ENCODE results near the gene PHB1. TPM values are rescaled to one million over a fixed set of nuclear protein-coding genes. Genes with fewer than 3 reads are reported as not detected.
A peak's percentile ranks its signal among the peaks of the same experiment; 100 is the strongest.
"Not testable (repeated sequence)": the region's sequence is repeated elsewhere in the genome, so short reads cannot be mapped to it uniquely, and the experiment has no call there.

Gene PHB1
- total RNA-seq, 2 donors from 2014 or later: 45.8 to 49.9 TPM

DNA sequence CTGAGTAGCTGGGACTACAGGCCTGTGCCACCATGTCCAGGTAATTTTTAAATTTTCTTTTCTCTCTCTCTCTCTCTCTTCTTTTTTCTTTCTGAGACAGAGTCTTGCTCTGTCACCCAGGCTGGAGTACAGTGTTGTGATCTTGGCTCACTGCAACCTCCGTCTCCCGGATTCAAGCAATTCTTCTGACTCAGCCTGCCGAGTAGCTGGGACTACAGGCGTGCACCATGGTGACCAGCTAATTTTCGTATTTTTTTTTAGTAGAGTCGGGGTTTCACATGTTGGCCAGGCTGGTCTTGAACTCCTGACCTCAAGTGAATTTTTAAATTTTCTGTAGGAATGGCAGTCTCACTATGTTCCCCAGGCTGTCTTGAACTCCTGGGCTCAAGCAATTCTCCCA lies 41.6 kb downstream of the PHB1 start:
- H3K27ac Mint-ChIP-seq: no peak overlapping the region
- no peaks in the 10 kb centered on the region for H3K27me3 Mint-ChIP-seq
- no peak overlapping the region for H3K4me3 Mint-ChIP-seq
- H3K9me3 ChIP-seq (ENCODE audit: control insufficient read depth, low read length, poor library complexity, severe bottlenecking): no peaks in the 10 kb centered on the region
- DNase-seq (no peak), ATAC-seq (no peak)
- peaks cover 12% of the 10 kb centered on the region for H3K4me1 Mint-ChIP-seq
- no peaks in the 10 kb centered on the region for H3K36me3 Mint-ChIP-seq (ENCODE audit: low read depth)

DNA sequence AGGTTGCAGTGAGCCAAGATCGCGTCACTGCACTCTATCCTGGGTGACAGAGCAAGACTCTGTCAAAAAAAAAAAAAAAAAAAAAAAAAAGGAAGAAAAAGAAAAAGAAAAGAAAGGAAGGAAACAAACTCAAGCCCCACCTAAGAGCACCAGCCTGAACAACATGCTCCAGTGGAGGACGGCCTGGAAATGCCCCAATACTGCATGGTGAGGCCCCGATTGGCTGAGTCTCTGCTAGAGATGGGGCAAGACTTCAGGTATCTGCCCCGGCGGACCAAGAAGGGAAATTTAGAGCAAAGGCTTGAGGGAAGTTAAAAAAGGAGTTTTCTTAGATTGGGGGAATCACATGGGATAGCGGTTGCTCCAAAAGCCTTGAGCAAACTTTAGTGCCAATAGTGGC lies 42.3 kb downstream of the PHB1 start:
- Mint-ChIP-seq H3K27ac (no peak overlapping the region), H3K4me3 (no peak overlapping the region), H3K36me3 (ENCODE audit: low read depth) (no peaks in the 10 kb centered on the region), H3K4me1 (peaks cover 13% of the 10 kb centered on the region), H3K27me3 (no peaks in the 10 kb centered on the region)
- ATAC-seq (no peak), DNase-seq (no peak)
- H3K9me3 ChIP-seq (ENCODE audit: control insufficient read depth, low read length, poor library complexity, severe bottlenecking): no peaks in the 10 kb centered on the region

DNA sequence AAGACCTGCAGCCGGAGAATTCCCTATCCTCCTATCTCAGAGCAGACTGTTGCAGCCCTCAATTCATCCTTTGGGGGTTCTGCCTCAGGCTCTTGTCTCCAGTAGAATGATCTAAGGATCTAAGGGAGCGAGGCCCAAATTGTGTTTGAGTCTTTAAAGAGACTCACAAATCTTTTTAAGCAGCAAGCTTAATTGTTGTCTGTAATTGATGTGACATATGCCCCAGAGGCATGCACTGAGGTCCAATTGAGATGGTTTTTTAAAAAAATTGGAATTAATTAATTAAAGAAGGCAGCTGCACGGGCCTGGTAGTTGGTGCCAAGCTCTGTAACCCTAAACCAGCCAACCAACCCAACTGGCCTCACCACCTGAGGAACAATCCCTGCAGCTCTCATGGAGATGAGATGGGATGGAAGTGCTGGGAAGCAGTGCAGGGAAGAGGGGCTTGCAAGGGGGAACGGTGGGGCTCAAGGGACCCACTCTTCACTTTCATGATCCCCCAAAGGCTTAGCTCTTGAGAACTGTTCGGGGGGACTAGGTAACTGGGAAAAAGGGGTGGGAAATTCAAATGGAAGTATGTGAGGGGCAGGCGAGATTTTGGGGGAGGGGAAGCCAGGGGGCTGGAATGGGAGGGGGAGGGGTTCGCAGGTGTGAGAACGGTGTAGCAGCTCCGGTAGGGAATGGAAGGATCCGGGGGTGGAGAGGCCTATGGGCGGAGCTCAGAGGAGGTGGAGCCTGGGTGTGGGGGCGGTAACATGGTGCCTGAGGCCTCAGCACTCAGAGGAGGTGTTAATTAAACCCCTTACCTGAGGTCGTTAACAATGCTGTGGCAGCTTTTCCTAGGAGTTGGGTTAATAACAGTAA lies 43.5 kb downstream of the PHB1 start:
- ATAC-seq (no peak), DNase-seq (no peak)
- no peak overlapping the region for H3K27ac Mint-ChIP-seq
- H3K27me3 Mint-ChIP-seq: no peaks in the 10 kb centered on the region
- H3K4me3 Mint-ChIP-seq: no peak overlapping the region
- peaks cover 9% of the 10 kb centered on the region for H3K4me1 Mint-ChIP-seq
- H3K9me3 ChIP-seq (ENCODE audit: control insufficient read depth, low read length, poor library complexity, severe bottlenecking): no peaks in the 10 kb centered on the region
- H3K36me3 Mint-ChIP-seq (ENCODE audit: low read depth): no peaks in the 10 kb centered on the region

DNA sequence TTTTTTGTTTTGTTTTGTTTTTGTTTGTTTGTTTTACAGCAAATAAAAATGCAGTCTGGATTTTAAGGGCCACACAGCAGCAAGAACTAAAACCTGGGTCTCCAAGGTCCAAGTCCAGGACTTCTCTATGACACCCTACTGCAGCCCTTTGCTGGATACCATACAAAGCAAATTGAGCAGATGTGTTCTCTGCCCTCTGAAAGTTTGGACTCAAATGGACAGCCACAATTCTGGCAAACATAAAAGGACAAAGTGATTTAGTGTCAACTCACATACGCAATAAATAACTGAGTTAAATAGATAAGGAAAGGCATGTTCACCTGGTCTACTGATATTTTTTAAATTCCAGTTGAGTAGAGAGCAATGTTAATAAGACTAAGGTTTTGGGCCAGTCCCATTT lies 44.9 kb downstream of the PHB1 start:
- peaks cover 15% of the 10 kb centered on the region for H3K4me1 Mint-ChIP-seq
- H3K27ac Mint-ChIP-seq: no peak overlapping the region
- H3K36me3 Mint-ChIP-seq (ENCODE audit: low read depth): no peaks in the 10 kb centered on the region
- no peaks in the 10 kb centered on the region for H3K9me3 ChIP-seq (ENCODE audit: control insufficient read depth, low read length, poor library complexity, severe bottlenecking)
- H3K27me3 Mint-ChIP-seq: no peaks in the 10 kb centered on the region
- H3K4me3 Mint-ChIP-seq: no peak overlapping the region
- ATAC-seq: no peak
- no peak for DNase-seq

DNA sequence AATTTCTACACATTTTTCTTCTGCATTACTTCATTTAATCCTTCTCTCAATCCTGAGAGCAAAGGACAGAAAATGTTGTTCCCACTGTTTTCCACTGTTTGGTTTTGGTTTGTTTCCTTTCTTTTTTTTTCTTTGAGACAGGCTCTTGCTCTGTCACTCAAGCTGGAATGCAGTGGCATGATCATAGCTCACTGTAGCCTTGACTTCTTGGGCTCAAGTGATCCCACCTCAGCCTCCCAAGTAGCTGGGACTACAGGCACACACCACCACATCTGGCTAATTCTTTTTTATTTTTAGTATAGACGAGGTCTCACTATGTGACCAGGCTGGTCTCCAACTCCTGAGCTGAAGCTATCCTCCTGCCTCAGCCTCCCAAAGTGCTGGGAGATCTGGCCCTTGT lies 45.6 kb downstream of the PHB1 start:
- ATAC-seq: no peak
- no peak for DNase-seq
- no peaks in the 10 kb centered on the region for H3K27me3 Mint-ChIP-seq
- H3K4me1 Mint-ChIP-seq: peaks cover 15% of the 10 kb centered on the region
- no peak overlapping the region for H3K27ac Mint-ChIP-seq
- H3K36me3 Mint-ChIP-seq (ENCODE audit: low read depth): no peaks in the 10 kb centered on the region
- no peak overlapping the region for H3K4me3 Mint-ChIP-seq
- no peaks in the 10 kb centered on the region for H3K9me3 ChIP-seq (ENCODE audit: control insufficient read depth, low read length, poor library complexity, severe bottlenecking)

DNA sequence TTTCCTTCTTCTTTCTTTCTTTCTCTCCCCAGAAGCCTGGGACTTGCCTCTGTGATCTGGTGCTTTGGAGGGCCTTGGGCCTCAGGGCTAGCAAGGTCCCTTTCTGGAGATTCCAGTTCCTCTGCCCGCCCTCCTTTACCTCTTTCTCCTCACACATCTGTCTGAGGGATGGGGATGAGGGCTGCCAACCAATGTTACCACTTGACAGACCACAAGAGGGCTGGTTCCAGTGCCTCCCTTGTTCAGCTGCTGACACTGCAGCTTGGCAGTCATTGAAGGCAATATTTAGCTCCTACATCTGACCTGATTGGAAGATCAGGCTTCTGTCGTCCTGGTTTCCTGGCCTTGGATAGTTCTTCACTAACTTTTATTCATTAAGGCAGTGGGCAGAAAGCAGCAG lies 49.0 kb downstream of the PHB1 start:
- H3K9me3 ChIP-seq (ENCODE audit: control insufficient read depth, low read length, poor library complexity, severe bottlenecking): no peaks in the 10 kb centered on the region
- Mint-ChIP-seq H3K27me3 (no peaks in the 10 kb centered on the region), H3K36me3 (ENCODE audit: low read depth) (peaks cover 4% of the 10 kb centered on the region), H3K4me1 (peaks cover 24% of the 10 kb centered on the region), H3K27ac (peak overlapping the region; percentile 88), H3K4me3 (peak overlapping the region; percentile 81)
- ATAC-seq (no peak), DNase-seq (no peak)

DNA sequence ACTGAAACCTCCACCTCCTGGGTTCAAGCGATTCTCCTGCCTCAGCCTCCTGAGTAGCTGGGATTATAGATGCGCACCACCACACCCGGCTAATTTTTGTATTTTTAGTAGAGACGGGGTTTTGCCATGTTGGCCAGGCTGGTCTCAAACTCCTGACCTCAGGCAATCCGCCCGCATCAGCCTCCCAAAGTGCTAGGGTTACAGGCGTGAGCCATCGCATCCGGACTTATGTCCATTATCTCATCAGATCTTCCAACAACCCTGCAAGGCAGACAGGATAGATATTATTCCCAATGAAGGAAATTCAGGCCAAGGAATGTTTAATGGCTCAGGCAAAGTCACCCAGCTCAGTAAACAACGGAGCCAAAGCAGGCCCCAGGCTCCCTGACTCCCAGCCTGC lies 49.6 kb downstream of the PHB1 start:
- Mint-ChIP-seq H3K4me1 (peaks cover 30% of the 10 kb centered on the region), H3K27ac (peak overlapping the region; percentile 88)
- not testable (repeated sequence) for H3K27me3 Mint-ChIP-seq; H3K9me3 ChIP-seq (ENCODE audit: control insufficient read depth, low read length, poor library complexity, severe bottlenecking); DNase-seq; H3K36me3 Mint-ChIP-seq (ENCODE audit: low read depth); H3K4me3 Mint-ChIP-seq; ATAC-seq

DNA sequence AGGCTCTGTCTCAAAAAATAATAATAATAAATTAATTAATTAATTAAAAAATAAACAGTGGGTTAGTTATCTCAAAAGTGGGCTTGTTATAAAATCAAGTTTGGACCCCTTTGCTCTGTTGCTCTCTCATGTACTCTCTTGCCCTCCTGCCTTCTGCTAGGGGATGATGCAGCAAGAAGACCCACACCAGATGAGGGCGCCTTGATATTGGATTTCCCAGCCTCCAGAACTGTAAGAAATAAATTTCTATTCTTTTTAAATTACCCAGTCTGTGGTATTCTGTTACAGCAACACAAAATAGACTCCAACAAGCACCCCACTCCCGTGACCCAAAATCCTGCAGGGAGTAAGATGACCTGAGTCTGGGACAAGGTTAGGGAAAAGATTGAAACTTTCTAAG lies 50.6 kb downstream of the PHB1 start:
- H3K9me3 ChIP-seq (ENCODE audit: control insufficient read depth, low read length, poor library complexity, severe bottlenecking): no peaks in the 10 kb centered on the region
- DNase-seq (no peak), ATAC-seq (no peak)
- Mint-ChIP-seq H3K4me1 (peaks cover 37% of the 10 kb centered on the region), H3K4me3 (no peak overlapping the region), H3K36me3 (ENCODE audit: low read depth) (peaks cover 4% of the 10 kb centered on the region), H3K27me3 (no peaks in the 10 kb centered on the region), H3K27ac (no peak overlapping the region)

DNA sequence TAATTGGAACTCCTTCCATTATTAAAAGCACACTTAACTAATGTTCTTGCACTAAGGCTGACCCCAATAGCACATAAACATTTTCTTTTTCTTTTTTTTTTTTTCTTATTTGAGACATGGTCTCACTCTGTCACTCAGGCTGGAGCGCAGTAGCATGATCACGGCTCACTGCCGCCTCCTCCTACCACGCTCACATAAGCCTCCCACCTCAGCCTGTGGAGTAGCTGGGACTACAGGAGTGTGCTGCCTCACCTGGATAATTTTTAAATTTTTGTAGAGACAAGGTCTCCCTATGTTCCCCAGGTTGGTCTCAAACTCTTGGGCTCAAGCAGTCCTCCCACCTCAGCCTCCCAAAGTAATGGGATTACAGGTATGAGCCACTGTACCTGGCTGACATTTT lies 51.4 kb downstream of the PHB1 start:
- Mint-ChIP-seq H3K27me3 (no peaks in the 10 kb centered on the region), H3K4me1 (peaks cover 41% of the 10 kb centered on the region), H3K36me3 (ENCODE audit: low read depth) (peaks cover 4% of the 10 kb centered on the region), H3K4me3 (no peak overlapping the region), H3K27ac (peak overlapping the region; percentile 95)
- ATAC-seq: no peak
- no peaks in the 10 kb centered on the region for H3K9me3 ChIP-seq (ENCODE audit: control insufficient read depth, low read length, poor library complexity, severe bottlenecking)
- no peak for DNase-seq

DNA sequence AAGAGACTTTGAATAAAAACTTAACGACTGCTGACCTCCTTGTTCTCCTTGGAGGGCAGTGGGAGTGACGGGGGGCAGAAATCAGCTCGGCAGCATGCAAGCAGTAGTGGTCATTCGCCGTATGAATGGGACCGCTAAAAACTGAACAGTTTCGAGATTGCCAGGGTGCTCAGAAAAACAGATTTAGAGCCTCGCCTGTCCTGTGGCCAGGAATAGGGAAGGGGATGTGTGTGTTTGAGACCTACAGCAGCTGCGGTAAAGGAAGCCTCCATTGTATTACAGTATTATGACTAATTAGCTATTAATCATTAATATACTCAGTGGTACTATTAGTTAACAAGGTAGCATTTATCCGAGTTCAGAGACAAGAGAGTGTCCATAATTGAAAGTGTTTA lies 52.0 kb downstream of the PHB1 start:
- no peaks in the 10 kb centered on the region for H3K27me3 Mint-ChIP-seq
- H3K4me1 Mint-ChIP-seq: peaks cover 46% of the 10 kb centered on the region
- peak overlapping the region; percentile 97 for H3K4me3 Mint-ChIP-seq
- peak overlapping the region; percentile 95 for H3K27ac Mint-ChIP-seq
- DNase-seq (no peak), ATAC-seq (no peak)
- peaks cover 4% of the 10 kb centered on the region for H3K36me3 Mint-ChIP-seq (ENCODE audit: low read depth)
- H3K9me3 ChIP-seq (ENCODE audit: control insufficient read depth, low read length, poor library complexity, severe bottlenecking): no peaks in the 10 kb centered on the region

DNA sequence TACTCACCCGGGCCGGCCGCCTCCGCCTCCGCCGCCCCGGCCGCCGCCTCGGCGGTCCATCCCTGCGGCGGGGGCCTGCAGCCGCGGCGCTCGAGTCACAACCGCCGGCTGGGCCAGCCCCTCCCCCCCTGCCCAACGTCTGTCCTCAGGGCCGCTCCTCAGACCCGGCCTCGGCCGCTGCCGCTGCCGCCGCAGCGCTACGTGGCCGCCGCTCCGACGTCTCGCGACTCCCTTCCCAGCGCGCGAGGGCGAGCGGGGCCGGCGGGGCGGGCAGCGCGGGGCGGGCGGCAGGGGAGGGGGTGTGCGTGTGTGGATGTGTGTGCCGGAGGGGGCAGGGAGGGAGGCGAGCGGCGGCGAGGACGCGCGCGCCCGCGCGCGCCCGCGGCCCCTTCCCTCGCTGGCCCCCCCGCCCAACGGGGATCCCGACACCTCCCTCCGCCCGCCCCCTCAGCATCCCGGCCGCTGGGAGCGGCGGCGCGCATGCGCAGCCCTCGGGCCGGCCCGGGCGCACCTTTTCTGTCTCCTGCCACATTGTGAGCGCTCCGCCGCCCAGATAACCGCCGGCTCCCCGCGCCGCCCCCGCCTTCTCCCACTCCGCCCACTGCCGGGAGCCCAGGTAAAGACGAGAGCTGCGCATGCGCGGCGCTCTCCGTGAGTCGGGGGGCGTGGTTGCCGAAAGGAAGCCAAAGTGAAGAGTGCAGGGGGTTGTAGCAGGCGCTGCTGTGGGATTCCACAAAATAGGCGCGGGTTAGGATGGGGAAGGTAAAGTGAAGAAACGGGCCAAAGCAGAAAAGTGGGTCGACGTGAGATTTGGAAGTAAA lies 52.6 kb downstream of the PHB1 start, which contains the start of gene ZNF652:
ZNF652 (minus strand) TSS at position 349 of the 821 bp plus-strand sequence. CDS start 44,525 bp downstream, outside the sequence.
- no peaks in the 10 kb centered on the region for H3K9me3 ChIP-seq (ENCODE audit: control insufficient read depth, low read length, poor library complexity, severe bottlenecking)
- H3K4me3 Mint-ChIP-seq: peak within 1 kb of the TSS; percentile 97
- peaks cover 4% of the 10 kb centered on the region for H3K36me3 Mint-ChIP-seq (ENCODE audit: low read depth)
- no peaks in the 10 kb centered on the region for H3K27me3 Mint-ChIP-seq
- peaks cover 48% of the 10 kb centered on the region for H3K4me1 Mint-ChIP-seq
- ATAC-seq: peak; percentile 75
- DNase-seq: peak; percentile 95 to 96 (median 95)
- peak within 1 kb of the TSS; percentile 96 for H3K27ac Mint-ChIP-seq

DNA sequence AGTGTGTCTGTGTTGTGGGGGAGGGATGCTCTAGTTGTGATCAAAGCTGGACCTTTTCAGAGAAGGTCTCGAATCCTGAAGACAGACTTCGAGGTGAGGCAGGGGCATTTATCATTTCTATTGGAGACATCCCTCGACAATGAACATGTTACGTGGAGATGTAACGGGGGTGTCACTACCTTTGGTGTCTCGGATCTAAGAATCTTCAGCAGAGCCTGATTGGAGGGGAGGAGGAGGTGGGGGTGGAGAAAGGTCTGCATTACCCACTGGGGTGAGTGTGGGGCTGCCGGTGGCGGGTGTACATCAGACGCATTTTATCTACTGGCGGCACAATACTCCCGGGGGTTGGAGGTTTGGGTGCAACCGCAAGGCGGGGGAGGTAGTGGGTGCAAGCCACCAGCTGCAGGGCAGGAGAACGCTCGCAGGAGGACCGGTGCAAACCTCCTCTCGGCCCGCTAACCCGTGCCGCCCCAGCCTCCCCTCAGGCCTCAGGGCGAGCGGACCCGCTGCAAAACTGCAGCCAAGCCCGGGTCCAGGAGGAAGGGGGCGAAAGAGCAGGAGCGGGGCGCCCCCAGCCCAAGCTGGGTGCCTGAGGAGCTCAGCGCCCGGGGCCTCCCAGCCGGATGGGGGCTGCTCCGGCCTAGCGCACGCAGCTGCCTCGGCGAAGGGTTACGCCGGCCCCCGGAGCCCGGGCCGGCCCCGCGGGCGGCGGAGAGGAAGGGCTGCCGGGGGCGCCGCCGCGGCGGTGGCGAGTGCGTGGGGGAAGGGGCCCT lies 53.4 kb downstream of the PHB1 start:
- peak overlapping the region; percentile 97 for H3K4me3 Mint-ChIP-seq
- H3K27ac Mint-ChIP-seq: peak overlapping the region; percentile 96
- H3K27me3 Mint-ChIP-seq: no peaks in the 10 kb centered on the region
- H3K4me1 Mint-ChIP-seq: peaks cover 48% of the 10 kb centered on the region
- peaks cover 4% of the 10 kb centered on the region for H3K36me3 Mint-ChIP-seq (ENCODE audit: low read depth)
- H3K9me3 ChIP-seq (ENCODE audit: control insufficient read depth, low read length, poor library complexity, severe bottlenecking): no peaks in the 10 kb centered on the region
- ATAC-seq (peak; percentile 78), DNase-seq (peak; percentile 69 to 84 (median 72))

DNA sequence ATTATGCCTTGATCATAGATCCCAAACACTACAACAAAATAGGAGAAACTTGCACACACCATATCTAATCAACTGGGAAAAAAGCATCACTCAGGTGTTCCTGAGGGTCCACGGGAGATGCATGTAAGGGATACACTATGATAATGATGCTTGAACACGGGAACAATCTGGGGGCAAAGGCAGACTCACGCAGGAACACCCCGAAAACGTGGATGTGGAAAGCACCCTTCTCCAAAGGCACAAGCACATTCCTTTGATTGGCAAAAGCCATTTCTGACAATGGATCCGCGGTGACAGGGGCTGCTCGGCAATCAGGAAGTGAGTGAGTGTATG lies 53.9 kb downstream of the PHB1 start:
- no peak for ATAC-seq
- Mint-ChIP-seq H3K4me1 (peaks cover 46% of the 10 kb centered on the region), H3K36me3 (ENCODE audit: low read depth) (peaks cover 4% of the 10 kb centered on the region), H3K4me3 (peak overlapping the region; percentile 97), H3K27me3 (no peaks in the 10 kb centered on the region), H3K27ac (peak overlapping the region; percentile 96)
- DNase-seq: peak in 2 of 3 donors; percentile 19 to 49
- no peaks in the 10 kb centered on the region for H3K9me3 ChIP-seq (ENCODE audit: control insufficient read depth, low read length, poor library complexity, severe bottlenecking)

Measured in T-helper 17 cell (primary cell).